Neural crest cell (in vitro differentiated cells): ENCODE data around the gene ARL8A. TPM values are rescaled to one million over a fixed set of nuclear protein-coding genes. Genes with fewer than 3 reads are reported as not detected.

Source experiments
- DNase-seq: peaks from one replicate; pipeline ENCODE4 v3.0.0; 2021; ENCODE audit warnings: low read depth, mixed read lengths, low spot score
- H3K27ac Mint-ChIP-seq: one replicate; pipeline ENCODE4 v1.8.0; 2021; ENCODE audit warnings: mild to moderate bottlenecking, mixed read lengths; ENCODE audit not compliant: unreplicated experiment
- H3K27me3 Mint-ChIP-seq: 2 replicates; pipeline ENCODE4 v1.8.0; 2021; ENCODE audit warnings: low read depth, mild to moderate bottlenecking, mixed read lengths
- H3K36me3 Mint-ChIP-seq: 2 replicates; pipeline ENCODE4 v1.8.0; 2021; ENCODE audit warnings: low read depth, mild to moderate bottlenecking, mixed read lengths
- H3K4me1 Mint-ChIP-seq: 2 replicates; pipeline ENCODE4 v1.8.0; 2021; ENCODE audit warnings: mixed read lengths
- H3K4me3 Mint-ChIP-seq: one replicate; pipeline ENCODE4 v1.8.0; 2021; ENCODE audit warnings: mild to moderate bottlenecking, mixed read lengths
- H3K9me3 Mint-ChIP-seq: 2 replicates; pipeline ENCODE4 v1.8.0; 2021; ENCODE audit warnings: mixed read lengths
- CTCF ChIP-seq: fragments of 200-600 bp; sonication (generic); conservative IDR thresholded peaks from 2 replicates; pipeline ENCODE4 v1.5.0; 2021; ENCODE audit warnings: antibody characterized with exemption, mild to moderate bottlenecking
- total RNA-seq: library from RNA; stranded (reverse); gene quantifications from 2 replicates; pipeline ENCODE4 v1.2.1, GENCODE V29; 2021

ARL8A gene
- total RNA-seq, 1 donor from 2014 or later = 50.9 TPM

GRCh38 chr1:202161151-202162046, 16.9 kb upstream of the ARL8A start:
- Mint-ChIP-seq H3K36me3 (no peaks in the 10 kb centered on the region), H3K4me3 (no peak overlapping the region), H3K27me3 (no peaks in the 10 kb centered on the region), H3K4me1 (peaks cover 21% of the 10 kb centered on the region), H3K27ac (peak overlapping the region; percentile 57), H3K9me3 (no peaks in the 10 kb centered on the region)
- TF ChIP-seq CTCF = no peak
- DNase-seq = no peak

DNA sequence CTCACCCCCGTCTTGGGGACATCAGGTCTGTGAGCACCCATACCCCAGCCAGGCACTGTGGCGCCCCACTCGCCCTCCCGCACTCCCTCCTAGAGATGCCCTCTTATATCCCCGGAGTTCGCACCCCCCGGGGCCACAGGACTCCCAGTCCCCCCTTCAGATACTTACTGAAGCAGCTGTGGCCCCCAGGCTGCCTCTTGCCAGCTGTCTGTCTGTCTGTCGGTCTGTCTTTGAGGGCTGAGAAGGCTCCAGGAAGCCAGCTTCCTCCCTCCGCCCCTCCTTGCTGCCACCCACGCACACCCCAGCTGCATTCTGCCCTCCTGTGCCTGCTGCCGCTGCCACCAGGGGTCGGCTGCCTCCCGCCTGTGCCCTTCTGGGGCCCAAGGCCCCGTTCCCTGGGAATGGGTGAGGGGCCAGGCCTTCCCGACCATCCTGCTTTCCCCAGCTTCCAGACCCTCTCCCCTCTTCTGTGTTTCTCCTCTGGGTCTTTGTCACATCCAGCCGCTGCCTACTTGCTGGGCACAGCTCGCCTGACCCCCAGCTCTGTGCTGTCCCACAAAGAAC, 15.9 kb upstream of the ARL8A start, which contains the start of gene PTPN7:
Gene PTPN7, minus strand, starts transcription at position 226 of the 564 bp plus-strand sequence. CDS start 1,200 bp downstream, outside the sequence.
- Mint-ChIP-seq H3K9me3 (no peaks in the 10 kb centered on the region), H3K4me3 (no peak within 1 kb of the TSS)
- no peak for TF ChIP-seq CTCF

DNA sequence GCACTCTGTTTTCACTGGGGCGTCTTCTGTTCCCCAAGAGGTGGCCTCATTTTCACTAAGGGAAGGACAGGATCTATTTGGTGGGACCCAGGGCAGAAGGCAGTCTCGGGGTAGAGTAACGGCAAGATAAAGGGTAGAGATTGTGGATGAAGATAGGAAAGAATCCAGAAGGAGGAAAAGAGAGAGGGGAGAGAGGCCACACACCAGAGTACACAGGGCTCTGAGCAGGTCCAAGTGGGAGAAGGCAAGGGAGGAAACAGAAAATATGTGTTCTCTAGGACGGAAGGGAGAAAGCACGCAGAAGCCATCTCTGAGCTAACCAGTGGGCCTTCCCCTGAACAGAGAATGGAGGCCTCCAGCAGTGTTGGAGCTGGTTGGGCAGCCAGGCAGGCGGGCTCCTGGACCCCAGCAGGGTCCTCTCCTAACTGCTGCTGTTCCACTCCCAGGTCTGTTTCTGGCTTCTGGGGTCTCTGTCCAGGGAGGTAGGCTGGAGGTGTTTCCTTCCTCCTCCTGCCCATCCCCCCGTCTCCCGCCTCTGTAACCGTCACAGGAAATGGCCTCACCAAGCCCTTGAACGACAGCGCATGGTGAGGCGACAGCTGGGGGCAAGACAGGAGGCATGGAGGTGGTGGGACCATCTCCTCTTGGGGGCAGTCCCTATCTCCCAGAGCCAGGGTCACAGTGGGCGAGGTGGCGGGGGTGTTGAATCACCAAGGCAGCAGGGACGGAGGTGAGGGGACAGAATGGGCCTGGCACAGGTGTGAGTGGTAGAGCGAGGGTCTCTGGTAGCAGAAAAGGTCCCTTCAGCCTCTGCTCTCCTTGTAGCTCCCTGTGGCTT, 15.2 kb upstream of the ARL8A start:
- no peak for TF ChIP-seq CTCF
- DNase-seq = no peak
- no peak overlapping the region for H3K4me3 Mint-ChIP-seq
- H3K4me1 Mint-ChIP-seq = peaks cover 24% of the 10 kb centered on the region
- H3K36me3 Mint-ChIP-seq = no peaks in the 10 kb centered on the region
- H3K9me3 Mint-ChIP-seq = no peaks in the 10 kb centered on the region
- no peaks in the 10 kb centered on the region for H3K27me3 Mint-ChIP-seq
- no peak overlapping the region for H3K27ac Mint-ChIP-seq

More for the DNA sequence above, 15.9 kb upstream of the ARL8A start, which contains the start of gene PTPN7:
- Mint-ChIP-seq H3K36me3 (no peaks in the 10 kb centered on the region), H3K4me1 (peaks cover 21% of the 10 kb centered on the region), H3K27me3 (no peaks in the 10 kb centered on the region), H3K27ac (peak within 1 kb of the TSS; percentile 57)
- no peak for DNase-seq

DNA sequence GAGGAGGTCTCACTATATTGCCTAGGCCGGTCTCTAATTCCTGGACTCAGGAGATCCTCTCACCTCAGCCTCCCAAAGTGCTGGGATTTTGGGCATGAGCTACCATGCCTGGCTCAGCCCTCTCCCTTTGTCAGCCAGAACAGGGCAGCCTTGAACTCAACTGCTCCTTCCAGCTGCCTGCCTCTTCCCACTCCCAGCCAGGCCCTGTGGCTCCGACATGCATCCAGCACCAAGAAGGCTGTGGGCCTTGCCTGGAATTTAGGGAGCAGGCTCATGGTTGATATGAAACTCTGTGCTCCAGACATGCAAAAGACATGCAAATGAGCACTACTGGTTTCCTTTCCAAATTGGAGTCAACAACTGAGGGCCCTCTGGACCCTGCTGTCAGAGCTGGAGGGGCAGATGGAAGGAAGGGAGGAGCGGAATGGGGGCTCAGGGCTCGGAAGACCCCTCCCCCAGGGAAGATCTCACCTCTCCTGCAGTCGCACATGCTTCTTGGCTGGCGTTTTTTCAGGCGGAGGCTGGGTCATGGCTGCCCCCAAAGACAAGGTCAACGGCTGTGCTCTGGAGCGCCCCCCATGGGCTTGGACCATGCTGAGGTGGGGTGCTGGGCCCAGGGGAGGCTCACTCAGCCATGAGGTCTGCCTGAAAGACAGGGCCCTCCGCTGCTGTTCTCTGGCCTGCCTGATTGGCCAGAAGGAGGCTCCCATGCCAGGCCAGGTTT, 14.4 kb upstream of the ARL8A start:
- H3K9me3 Mint-ChIP-seq = no peaks in the 10 kb centered on the region
- no peak for DNase-seq
- H3K4me1 Mint-ChIP-seq = peaks cover 26% of the 10 kb centered on the region
- H3K27ac Mint-ChIP-seq = no peak overlapping the region
- H3K36me3 Mint-ChIP-seq = no peaks in the 10 kb centered on the region
- H3K4me3 Mint-ChIP-seq = no peak overlapping the region
- no peak for TF ChIP-seq CTCF
- H3K27me3 Mint-ChIP-seq = no peaks in the 10 kb centered on the region

- Mint-ChIP-seq H3K27ac (no peak overlapping the region), H3K27me3 (no peaks in the 10 kb centered on the region), H3K4me3 (no peak overlapping the region), H3K9me3 (no peaks in the 10 kb centered on the region), H3K4me1 (peaks cover 22% of the 10 kb centered on the region), H3K36me3 (no peaks in the 10 kb centered on the region)
- TF ChIP-seq CTCF = no peak
- DNase-seq = no peak
Measured at GRCh38 chr1:202157945-202158344, 13.4 kb upstream of the ARL8A start.
